ENCODE data around the gene ADAMTS10.

DNA sequence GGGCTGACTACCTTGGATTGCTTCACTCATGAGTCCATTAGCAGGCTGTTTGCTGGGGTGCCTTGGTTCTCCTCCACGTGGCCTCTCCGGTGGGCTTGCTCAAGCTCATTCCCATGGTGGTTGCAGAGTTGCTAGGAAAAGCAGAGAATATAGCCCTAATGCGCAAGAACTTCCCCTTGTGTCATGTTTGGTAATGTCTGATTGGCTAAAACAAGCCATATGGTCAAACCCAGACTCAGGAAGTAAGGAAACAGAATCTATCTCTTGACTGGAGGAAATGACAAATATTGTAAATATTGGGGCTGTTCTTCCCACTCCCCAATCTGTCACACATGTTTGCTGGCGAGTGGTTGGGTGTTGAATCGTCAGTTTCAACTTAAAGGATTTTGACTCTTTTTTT is 32.0 kb upstream of the ADAMTS10 start:
- TF ChIP-seq, protein P1, sequence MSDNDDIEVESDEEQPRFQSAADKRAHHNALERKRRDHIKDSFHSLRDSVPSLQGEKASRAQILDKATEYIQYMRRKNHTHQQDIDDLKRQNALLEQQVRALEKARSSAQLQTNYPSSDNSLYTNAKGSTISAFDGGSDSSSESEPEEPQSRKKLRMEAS (IDR thresholded peaks at IDR 0.05) = no peak
- TF ChIP-seq REST (IDR thresholded peaks at IDR 0.05; ENCODE audit: low read depth) (no peak), CEBPB (IDR thresholded peaks at IDR 0.05) (no peak), RAD21 (IDR thresholded peaks at IDR 0.05; ENCODE audit: low read depth) (no peak), NFIC (IDR thresholded peaks at IDR 0.05) (no peak), EP300 (IDR thresholded peaks at IDR 0.05; ENCODE audit: borderline replicate concordance) (no peak), USF1 (IDR thresholded peaks at IDR 0.05) (no peak), FOXM1 (IDR thresholded peaks at IDR 0.05; ENCODE audit: borderline replicate concordance, low read depth) (no peak), CREB1 (IDR thresholded peaks at IDR 0.05; ENCODE audit: low read depth) (no peak), EGR1 (IDR thresholded peaks at IDR 0.05) (no peak), YY1 (IDR thresholded peaks at IDR 0.05; ENCODE audit: low read depth) (no peak)
